Upper lobe of right lung (tissue), 1 donor: ENCODE measurements around the gene COL4A3. TPM values are rescaled to one million over a fixed set of nuclear protein-coding genes. Genes with fewer than 3 reads are reported as not detected.

Experiments
- total RNA-seq: library from RNA; stranded (reverse); fragmentation: NEBNext Ultra II Directional; extraction: Animal tissue kit (Norgen Biotek cat#: 25700); gene quantifications from one replicate; pipeline ENCODE4 v1.2.1, GENCODE V29; 2021
- donor health status: DM: no; HTN: yes; CAD: no; lungs with severe emphysema.

Gene COL4A3
- total RNA-seq, 1 donor from 2014 or later: 46.4 TPM

Other genes starting within 250 kb of the COL4A3 start
- 36.1 TPM for gene COL4A4, start 419 bp upstream of the COL4A3 start, total RNA-seq
- 57.2 TPM for gene MFF, start 160.6 kb downstream of the COL4A3 start, total RNA-seq
- not detected for gene TM4SF20, start 214.7 kb downstream of the COL4A3 start, total RNA-seq
- gene SCYGR1, start 223.3 kb downstream of the COL4A3 start, total RNA-seq: not detected